HepG2 (cell line): ENCODE data around the gene HNRNPL. TPM values are rescaled to one million over a fixed set of nuclear protein-coding genes. Genes with fewer than 3 reads are reported as not detected.
A peak's percentile ranks its signal among the peaks of the same experiment; 100 is the strongest.

ENCODE experiments used
- BHLHE40 ChIP-seq: IDR thresholded peaks from 2 replicates; pipeline ENCODE4 v1.6.1; 2011; ENCODE audit warnings: low read length, improper control_type of control experiment
- CBFB ChIP-seq: sonication (generic); formaldehyde crosslinking; IDR thresholded peaks from 2 replicates; pipeline ENCODE4 v1.4.0; 2020; ENCODE audit warnings: missing genetic modification reagents
- CREBL2 ChIP-seq: sonication (generic); formaldehyde crosslinking; IDR thresholded peaks from 2 replicates; pipeline ENCODE4 v1.8.1; 2023; ENCODE audit warnings: missing genetic modification reagents, mild to moderate bottlenecking, borderline replicate concordance
- FOXC1 ChIP-seq: sonication (generic); formaldehyde crosslinking; IDR thresholded peaks from 2 replicates; pipeline ENCODE4 v1.8.0; 2022; ENCODE audit warnings: mild to moderate bottlenecking, missing genetic modification reagents, borderline replicate concordance
- HOXA3 ChIP-seq: sonication (generic); formaldehyde crosslinking; IDR thresholded peaks from 2 replicates; pipeline ENCODE4 v1.5.0; 2020; ENCODE audit warnings: missing genetic modification reagents
- JDP2 ChIP-seq: sonication (generic); formaldehyde crosslinking; IDR thresholded peaks from 2 replicates; pipeline ENCODE4 v1.8.1; 2022; ENCODE audit warnings: missing genetic modification reagents, borderline replicate concordance
- KDM5A ChIP-seq: fragments of 200-600 bp; sonication (generic); IDR thresholded peaks from 2 replicates; pipeline ENCODE4 v1.7.0; 2018; ENCODE audit warnings: antibody characterized with exemption, mild to moderate bottlenecking, low read length, borderline replicate concordance
- RARG ChIP-seq: sonication (generic); formaldehyde crosslinking; IDR thresholded peaks from 2 replicates; pipeline ENCODE4 v1.4.0; 2020; ENCODE audit warnings: low read depth, mild to moderate bottlenecking, missing genetic modification reagents
- RBAK ChIP-seq: sonication (generic); formaldehyde crosslinking; IDR thresholded peaks from 2 replicates; pipeline ENCODE4 v1.5.1; 2020; ENCODE audit warnings: mild to moderate bottlenecking, missing genetic modification reagents
- RELA ChIP-seq: sonication (generic); formaldehyde crosslinking; IDR thresholded peaks from 2 replicates; pipeline ENCODE4 v1.4.0; 2020; ENCODE audit warnings: missing genetic modification reagents
- RXRA ChIP-seq: sonication (generic); formaldehyde crosslinking; IDR thresholded peaks from 2 replicates; pipeline ENCODE4 v1.5.1; 2020; ENCODE audit warnings: missing genetic modification reagents
- SIX4 ChIP-seq: sonication (generic); formaldehyde crosslinking; IDR thresholded peaks from 2 replicates; pipeline ENCODE4 v1.4.0; 2020; ENCODE audit warnings: missing genetic modification reagents
- SKIL ChIP-seq: sonication (generic); formaldehyde crosslinking; IDR thresholded peaks from 2 replicates; pipeline ENCODE4 v1.8.0; 2022; ENCODE audit warnings: missing genetic modification reagents, mild to moderate bottlenecking, moderate library complexity, borderline replicate concordance
- ZFP36L1 ChIP-seq: sonication (generic); formaldehyde crosslinking; IDR thresholded peaks from 2 replicates; pipeline ENCODE4 v1.8.0; 2022; ENCODE audit warnings: mild to moderate bottlenecking, missing genetic modification reagents, moderate library complexity
- ZKSCAN5 ChIP-seq: sonication (generic); formaldehyde crosslinking; IDR thresholded peaks from 2 replicates; pipeline ENCODE4 v1.5.1; 2020; ENCODE audit warnings: mild to moderate bottlenecking, missing genetic modification reagents
- ZNF232 ChIP-seq: sonication (generic); formaldehyde crosslinking; IDR thresholded peaks from 2 replicates; pipeline ENCODE4 v1.4.0; 2020; ENCODE audit warnings: missing genetic modification reagents, borderline replicate concordance
- ZNF737 ChIP-seq: sonication (generic); formaldehyde crosslinking; IDR thresholded peaks from 2 replicates; pipeline ENCODE4 v1.5.0; 2020; ENCODE audit warnings: missing genetic modification reagents, mild to moderate bottlenecking, borderline replicate concordance
- ZNF770 ChIP-seq: sonication (generic); formaldehyde crosslinking; IDR thresholded peaks from 2 replicates; pipeline ENCODE4 v1.5.0; 2020; ENCODE audit warnings: mild to moderate bottlenecking, missing genetic modification reagents
- ZNF781 ChIP-seq: sonication (generic); formaldehyde crosslinking; IDR thresholded peaks from 2 replicates; pipeline ENCODE4 v1.5.1; 2020; ENCODE audit warnings: borderline replicate concordance, mild to moderate bottlenecking, missing genetic modification reagents; ENCODE audit errors: not compliant biosample characterization
- polyA plus RNA-seq, 8 experiments: library from polyadenylated mRNA; depleted of rRNA in 3 of 8; stranded (reverse) in 7 of 8; unstranded in 1 of 8; fragments of >200 nt; fragmentation: Illumina TruSeq in 4 of 8; extraction: Trizol in 4 of 8; gene quantifications; 2 replicates each; pipeline versions ENCODE4 v1.2.1 to v1.2.3, GENCODE V29; 2011 to 2016; ENCODE audit warnings: low read depth in 4 of 8, missing spikeins in 1 of 8, mixed read lengths in 1 of 8; ENCODE audit not compliant: insufficient read depth in 1 of 8
- total RNA-seq, 5 experiments: library from RNA; depleted of rRNA; stranded (reverse); fragments of >200 nt; fragmentation: Illumina TruSeq; extraction: Trizol; gene quantifications; 2 replicates each; pipeline ENCODE4 v1.2.3, GENCODE V29; 2016; ENCODE audit warnings: low read depth in 1 of 5
- TF ChIP-seq, protein P1 (sequence below): IDR thresholded peaks from 2 replicates; pipeline ENCODE4 v1.6.1; 2016; ENCODE audit warnings: control low read depth
- TF ChIP-seq, protein P2 (sequence below): IDR thresholded peaks from 2 replicates; pipeline ENCODE4 v1.6.1; 2012; ENCODE audit warnings: low read length, improper control_type of control experiment

HNRNPL gene
- total and polyA plus RNA-seq, 2 of the 13 experiments (the other 11 are each of a cell fraction or from before 2014, with no cell fraction given), result 156 to 278 TPM

DNA sequence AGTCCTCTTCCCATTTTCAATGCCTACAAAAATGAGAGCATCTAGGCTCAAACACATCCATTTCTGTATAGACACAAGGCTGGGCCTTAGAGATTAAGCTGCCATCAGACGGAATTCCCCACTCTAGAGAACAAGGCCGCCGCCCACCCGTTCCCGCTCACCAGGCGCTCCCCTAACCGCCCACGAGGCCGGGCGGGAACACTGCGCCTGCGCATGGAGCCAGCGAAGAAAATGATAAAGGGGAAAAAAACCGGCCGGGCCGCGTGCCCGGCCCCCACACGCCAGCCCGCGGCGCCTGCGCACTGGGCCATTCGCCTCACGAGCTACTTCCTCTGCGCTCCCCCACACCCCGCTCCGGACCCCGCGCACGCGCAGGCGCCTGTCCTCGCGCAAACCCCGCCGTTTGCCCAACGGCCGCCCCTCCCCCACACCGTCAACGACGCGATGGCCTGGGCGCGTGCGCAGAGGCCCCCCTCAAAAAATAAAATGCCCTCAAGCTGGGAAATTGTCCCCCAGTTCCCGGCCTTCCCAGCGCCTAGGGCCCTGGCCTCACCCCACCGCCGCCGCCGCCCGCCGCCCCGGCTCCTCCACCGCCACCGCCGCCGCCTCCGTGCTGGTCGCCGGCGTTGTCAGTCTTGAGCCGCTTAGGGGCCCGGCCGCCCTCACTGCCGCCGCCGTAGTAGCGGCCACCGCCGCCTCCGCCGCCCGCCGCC, 483 bp downstream of the HNRNPL start (continued):
- TF ChIP-seq SKIL (CRISPR knock-in tag) (no peak), SIX4 (CRISPR knock-in tag) (no peak), HOXA3 (CRISPR knock-in tag) (no peak), ZNF770 (no peak), JDP2 (CRISPR knock-in tag) (no peak; the same call in 1 of the 2 replicates), CBFB (CRISPR knock-in tag) (no peak; the same call in 1 of the 2 replicates), ZNF781 (peak; percentile 26), RARG (CRISPR knock-in tag) (no peak), RXRA (CRISPR knock-in tag) (peak; percentile 66), RBAK (CRISPR knock-in tag) (no peak), ZKSCAN5 (CRISPR knock-in tag) (no peak), CREBL2 (CRISPR knock-in tag) (no peak; the same call in 1 of the 2 replicates), BHLHE40 (peak; percentile 50; the same call in 1 of the 2 replicates), RELA (no peak), KDM5A (peak; percentile 67; the same call in 1 of the 2 replicates), ZNF232 (CRISPR knock-in tag) (no peak), ZNF737 (CRISPR knock-in tag) (no peak), ZFP36L1 (CRISPR knock-in tag) (no peak; the same call in 1 of the 2 replicates), FOXC1 (no peak)
- TF ChIP-seq, protein P1, sequence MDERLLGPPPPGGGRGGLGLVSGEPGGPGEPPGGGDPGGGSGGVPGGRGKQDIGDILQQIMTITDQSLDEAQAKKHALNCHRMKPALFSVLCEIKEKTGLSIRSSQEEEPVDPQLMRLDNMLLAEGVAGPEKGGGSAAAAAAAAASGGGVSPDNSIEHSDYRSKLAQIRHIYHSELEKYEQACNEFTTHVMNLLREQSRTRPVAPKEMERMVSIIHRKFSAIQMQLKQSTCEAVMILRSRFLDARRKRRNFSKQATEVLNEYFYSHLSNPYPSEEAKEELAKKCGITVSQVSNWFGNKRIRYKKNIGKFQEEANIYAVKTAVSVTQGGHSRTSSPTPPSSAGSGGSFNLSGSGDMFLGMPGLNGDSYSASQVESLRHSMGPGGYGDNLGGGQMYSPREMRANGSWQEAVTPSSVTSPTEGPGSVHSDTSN (CRISPR knock-in tag), result no peak
- TF ChIP-seq, protein P2, sequence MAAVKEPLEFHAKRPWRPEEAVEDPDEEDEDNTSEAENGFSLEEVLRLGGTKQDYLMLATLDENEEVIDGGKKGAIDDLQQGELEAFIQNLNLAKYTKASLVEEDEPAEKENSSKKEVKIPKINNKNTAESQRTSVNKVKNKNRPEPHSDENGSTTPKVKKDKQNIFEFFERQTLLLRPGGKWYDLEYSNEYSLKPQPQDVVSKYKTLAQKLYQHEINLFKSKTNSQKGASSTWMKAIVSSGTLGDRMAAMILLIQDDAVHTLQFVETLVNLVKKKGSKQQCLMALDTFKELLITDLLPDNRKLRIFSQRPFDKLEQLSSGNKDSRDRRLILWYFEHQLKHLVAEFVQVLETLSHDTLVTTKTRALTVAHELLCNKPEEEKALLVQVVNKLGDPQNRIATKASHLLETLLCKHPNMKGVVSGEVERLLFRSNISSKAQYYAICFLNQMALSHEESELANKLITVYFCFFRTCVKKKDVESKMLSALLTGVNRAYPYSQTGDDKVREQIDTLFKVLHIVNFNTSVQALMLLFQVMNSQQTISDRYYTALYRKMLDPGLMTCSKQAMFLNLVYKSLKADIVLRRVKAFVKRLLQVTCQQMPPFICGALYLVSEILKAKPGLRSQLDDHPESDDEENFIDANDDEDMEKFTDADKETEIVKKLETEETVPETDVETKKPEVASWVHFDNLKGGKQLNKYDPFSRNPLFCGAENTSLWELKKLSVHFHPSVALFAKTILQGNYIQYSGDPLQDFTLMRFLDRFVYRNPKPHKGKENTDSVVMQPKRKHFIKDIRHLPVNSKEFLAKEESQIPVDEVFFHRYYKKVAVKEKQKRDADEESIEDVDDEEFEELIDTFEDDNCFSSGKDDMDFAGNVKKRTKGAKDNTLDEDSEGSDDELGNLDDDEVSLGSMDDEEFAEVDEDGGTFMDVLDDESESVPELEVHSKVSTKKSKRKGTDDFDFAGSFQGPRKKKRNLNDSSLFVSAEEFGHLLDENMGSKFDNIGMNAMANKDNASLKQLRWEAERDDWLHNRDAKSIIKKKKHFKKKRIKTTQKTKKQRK, result no peak
